ENCODE results near the gene VGF.
"Not testable (repeated sequence)": the region's sequence is repeated elsewhere in the genome, so short reads cannot be mapped to it uniquely, and the experiment has no call there.

Gene VGF

GRCh38 chr7:101134399-101134980, 30.9 kb downstream of the VGF start:
- peak; percentile 61 for DNase-seq

- DNase-seq = peak; percentile 46
Measured at GRCh38 chr7:101133621-101134398, 31.6 kb downstream of the VGF start.

DNA sequence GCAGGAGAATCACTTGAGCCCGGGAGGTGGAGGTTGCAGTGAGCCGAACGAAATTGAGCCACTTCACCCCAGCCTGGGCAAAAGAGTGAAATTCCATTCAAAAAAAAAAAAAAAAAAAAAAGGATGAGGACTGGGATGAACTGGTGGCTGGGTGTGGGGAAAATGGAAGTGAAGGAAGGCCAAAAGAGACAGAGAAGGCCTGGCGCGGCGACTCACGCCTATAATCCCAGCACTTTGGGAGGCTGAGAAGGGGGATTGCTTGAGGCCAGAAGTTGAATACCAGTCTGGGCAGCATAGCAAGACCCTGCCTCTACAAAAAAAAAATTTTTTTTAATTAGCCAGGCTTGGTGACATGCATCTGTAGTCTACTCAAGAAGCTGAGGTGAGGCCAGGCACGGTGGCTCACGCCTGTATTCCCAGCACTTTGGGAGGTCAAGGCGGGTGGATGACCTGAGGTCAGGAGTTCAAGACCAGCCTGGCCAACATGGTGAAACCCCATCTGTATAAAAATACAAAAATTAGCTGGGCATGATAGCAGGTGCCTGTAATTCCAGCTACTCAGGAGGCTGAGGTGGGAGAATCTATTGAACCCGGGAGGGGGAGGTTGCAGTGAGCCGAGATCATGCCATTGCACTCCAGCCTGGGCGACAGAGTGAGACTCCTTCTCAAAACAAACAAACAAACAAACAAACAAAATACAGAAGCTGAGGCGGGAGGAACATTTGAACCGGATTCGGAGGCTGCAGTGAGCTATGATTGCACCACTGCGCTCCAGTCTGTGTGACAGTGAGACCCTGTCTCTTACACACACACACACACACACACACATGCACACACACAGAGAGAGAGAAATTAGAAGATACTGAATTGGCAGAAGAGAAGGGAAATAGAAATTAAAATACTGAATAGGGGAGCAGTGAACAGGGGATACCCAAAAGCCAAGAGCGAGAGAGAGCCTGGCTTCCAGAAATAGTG, 32.5 kb downstream of the VGF start:
- not testable (repeated sequence) for DNase-seq

DNA sequence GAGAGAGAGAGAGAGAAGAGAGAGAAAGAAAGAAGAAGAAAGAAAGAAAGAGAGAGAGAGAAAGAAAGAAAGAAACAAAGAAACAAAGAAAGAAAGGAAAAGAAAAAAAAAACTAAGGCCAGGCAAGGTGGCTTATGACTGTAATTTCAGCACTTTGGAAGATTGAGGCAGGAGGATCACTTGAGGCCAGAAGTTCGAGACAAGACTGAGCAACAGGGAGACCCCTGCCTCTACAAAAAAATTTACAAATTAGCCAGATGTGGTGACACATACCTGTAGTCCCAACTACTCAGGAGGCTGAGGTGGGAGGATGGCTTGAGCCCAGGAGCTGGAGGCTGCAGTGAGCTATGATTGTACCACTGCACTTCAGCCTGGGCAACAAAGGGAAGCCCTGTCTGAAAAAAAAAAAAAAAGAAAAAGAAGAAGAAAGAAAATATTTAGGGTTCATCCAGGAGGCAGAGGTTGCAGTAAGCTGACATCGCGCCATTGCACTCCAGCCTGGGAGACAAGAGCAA, 35.7 kb downstream of the VGF start:
- no peak for DNase-seq

- DNase-seq = peak; percentile 32
Measured at GRCh38 chr7:101128040-101128834, 37.1 kb downstream of the VGF start.

GRCh38 chr7:101127460-101128039, 37.8 kb downstream of the VGF start:
- DNase-seq = no peak

GRCh38 chr7:101126651-101127459, 38.5 kb downstream of the VGF start, which contains the start of gene SERPINE1:
Gene SERPINE1, plus strand, starts transcription at chr7:101127104. Its CDS starts 1,290 bp downstream, at chr7:101128394.
- peak; percentile 100 for DNase-seq

DNA sequence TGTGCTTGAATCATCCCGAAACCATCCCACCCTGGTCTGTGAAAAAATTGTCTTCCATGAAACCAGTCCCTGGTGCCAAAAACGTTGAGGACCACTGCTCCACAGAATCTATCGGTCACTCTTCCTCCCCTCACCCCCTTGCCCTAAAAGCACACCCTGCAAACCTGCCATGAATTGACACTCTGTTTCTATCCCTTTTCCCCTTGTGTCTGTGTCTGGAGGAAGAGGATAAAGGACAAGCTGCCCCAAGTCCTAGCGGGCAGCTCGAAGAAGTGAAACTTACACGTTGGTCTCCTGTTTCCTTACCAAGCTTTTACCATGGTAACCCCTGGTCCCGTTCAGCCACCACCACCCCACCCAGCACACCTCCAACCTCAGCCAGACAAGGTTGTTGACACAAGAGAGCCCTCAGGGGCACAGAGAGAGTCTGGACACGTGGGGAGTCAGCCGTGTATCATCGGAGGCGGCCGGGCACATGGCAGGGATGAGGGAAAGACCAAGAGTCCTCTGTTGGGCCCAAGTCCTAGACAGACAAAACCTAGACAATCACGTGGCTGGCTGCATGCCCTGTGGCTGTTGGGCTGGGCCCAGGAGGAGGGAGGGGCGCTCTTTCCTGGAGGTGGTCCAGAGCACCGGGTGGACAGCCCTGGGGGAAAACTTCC, 39.2 kb downstream of the VGF start:
- peak; percentile 93 for DNase-seq

GRCh38 chr7:101124376-101125056, 40.9 kb downstream of the VGF start:
- peak; percentile 86 for DNase-seq

- no peak for DNase-seq
Measured at GRCh38 chr7:101123703-101124068, 41.7 kb downstream of the VGF start.

GRCh38 chr7:101122933-101123702, 42.3 kb downstream of the VGF start:
- DNase-seq = no peak

DNA sequence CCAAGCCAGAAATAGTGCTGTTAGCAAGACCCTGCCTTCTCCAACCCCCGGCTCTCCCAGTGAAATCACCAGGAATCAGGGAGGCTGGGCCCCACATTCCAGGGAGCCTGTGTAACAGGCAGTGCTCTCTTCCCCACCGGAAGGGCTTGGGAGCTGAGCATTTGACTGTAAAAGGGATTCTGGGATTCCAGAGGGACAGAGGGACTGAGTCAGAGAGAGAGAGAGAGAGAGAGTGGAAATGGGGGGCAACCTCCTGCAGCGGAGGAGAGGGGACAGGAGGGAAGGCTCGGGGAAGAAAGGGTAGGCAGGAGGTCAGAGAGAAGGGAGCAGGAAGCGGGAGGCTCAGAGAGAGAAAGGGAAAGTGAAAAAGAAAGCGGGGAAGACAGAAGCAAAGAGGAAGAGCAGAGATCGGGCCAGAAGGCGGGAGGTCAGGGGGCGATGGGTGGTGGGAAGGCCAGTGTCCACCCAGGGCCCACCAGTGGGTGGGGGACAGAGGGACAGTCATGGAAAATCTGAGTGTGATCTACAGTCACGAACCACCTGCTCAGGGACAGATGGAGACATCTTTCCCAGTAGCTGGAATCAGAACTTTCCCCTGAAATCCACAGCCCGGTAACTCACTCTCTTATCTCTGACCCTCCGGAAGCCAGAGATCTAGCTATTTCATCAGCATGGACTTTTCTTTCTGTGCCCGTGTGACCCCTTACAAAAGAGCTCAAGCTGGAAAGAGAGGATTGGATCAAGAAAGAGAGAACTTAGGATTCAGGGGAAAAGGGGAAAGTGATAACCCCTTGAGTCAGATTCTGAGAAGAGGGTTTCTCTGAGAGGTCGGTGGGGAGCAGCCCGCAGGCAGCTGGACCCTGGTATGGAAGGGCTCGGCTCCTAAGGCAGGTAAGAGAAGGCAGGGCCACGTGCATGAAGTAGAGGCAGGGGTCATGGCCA, 43.1 kb downstream of the VGF start:
- peak; percentile 100 for DNase-seq

DNA sequence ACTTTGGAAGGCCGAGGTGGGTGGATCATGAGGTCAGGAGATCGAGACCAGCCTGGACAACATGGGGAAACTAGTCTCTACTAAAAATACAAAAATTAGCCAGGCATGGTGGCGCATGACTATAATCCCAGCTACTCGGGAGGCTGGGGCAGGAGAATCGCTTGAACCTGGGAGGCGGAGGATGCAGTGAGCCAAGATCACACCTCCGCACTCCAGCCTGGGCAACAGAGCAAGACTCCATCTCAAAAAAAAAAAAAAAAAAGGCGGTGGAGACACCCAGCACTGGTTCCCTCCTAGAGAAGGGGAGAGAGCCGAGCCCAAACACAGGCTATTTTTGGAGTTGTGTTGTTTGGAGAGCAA, 43.8 kb downstream of the VGF start:
- DNase-seq = not testable (repeated sequence)

DNA sequence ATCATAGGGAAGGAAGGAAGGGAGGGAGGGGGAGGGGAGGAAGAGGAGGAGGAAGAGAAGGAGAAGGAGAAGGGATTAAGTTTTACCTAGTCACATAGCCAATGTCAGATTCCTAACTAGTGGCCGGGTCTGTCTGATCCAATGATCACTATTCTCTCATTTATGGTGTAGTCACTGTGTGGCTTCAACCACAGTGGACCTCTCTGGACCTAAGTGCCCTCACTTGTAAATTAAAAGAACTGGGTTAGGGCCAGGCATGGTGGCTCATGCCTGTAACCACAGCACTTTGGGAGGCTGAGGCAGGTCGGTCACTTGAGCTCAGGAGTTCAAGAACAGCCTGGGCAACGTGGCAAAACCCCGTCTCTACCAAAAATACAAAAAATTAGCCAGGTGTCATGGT, 45.1 kb downstream of the VGF start:
- no peak for DNase-seq

DNA sequence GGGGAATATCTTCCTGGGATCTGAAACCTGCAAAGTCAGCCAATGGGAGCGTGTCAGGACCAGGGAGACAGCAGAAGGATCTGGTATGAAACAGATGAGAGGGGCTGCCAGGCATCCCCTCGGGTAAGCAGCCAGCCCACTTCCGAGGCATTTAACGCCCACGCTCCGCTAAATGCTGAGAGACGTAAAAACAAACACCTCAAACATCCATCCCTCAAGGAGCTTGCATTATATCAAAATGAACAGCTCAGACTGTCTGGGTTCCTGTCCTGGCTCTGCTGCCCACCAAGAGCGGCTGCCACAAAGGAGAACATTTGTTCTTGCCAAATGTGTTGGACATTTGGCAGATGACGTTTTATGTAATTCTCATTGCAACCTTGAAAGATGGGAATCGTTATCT, 45.5 kb downstream of the VGF start:
- DNase-seq = no peak

DNA sequence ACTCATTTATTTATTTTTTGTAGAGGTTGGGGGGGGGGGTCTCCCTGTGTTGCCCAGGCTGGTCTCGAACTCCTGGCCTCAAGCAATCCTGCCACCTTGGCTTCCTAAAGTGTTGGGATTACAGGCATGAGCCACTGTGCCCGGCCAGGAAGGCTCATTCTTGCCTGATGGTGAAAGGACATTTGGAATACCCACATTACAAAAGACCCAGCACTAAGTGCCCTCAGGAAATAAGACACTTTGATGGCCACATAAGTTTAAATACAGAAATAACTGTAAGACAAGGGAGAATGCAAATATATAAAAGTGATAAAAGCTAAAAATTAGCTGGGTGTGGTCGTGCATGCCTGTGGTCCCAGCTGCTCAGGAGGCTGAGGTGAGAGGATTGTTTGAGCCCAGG, 46.5 kb downstream of the VGF start:
- DNase-seq = no peak

DNA sequence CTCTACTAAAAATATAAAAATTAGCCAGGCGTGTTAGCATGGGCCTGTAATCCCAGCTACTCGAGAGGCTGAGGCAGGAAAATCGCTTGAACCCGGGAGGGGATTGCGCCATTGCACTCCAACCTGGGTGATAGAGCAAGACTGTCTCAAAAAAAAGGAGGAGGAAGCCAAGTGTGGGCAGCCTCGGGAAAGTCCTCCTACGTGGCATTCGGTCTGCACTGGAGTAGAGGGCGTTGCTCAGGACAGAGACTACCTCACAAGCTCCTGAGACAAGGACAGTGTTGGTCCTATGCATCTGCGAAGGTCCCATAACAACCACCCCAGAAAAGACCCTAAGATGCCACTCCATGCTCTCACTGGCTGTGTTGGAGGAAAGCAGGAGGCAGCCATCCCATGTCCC, 48.5 kb downstream of the VGF start:
- no peak for DNase-seq

DNA sequence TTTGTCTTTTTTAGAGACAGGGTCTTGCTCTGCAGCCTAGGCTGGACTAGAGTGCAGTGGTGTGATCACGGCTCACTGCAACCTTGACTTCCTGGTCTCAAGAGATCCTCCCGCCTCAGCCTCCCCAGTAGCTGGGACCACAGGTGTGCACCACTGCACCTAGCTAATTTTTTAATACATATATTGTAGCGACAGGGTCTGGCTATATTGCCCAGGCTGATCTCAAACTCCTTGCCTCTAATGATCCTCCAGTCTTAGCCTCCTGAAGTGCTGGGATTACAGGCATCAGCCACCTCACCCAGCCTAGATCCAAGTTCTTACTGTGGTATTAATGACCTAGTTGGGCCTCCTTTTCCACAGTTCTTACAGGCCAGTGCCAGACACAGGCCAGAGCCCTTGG, 50.2 kb downstream of the VGF start:
- DNase-seq = no peak

Data from fibroblast of skin of back (primary cell).